CD8-positive, alpha-beta memory T cell (primary cell): ENCODE data around the gene NHERF1. TPM values are rescaled to one million over a fixed set of nuclear protein-coding genes. Genes with fewer than 3 reads are reported as not detected.
A peak's percentile ranks its signal among the peaks of the same experiment; 100 is the strongest.

ENCODE experiments used
- CTCF ChIA-PET: fragments of 350-600 bp; sonication (Branson Sonifier 250); formaldehyde crosslinking; loops from one replicate; lab custom pipeline; 2021; ENCODE audit warnings: antibody characterized with exemption; lab: Charles Lee
- POLR2A ChIA-PET: fragments of 350-600 bp; sonication (Branson Sonifier 250); formaldehyde crosslinking; loops from one replicate; lab custom pipeline; 2021; ENCODE audit warnings: antibody characterized with exemption; lab: Charles Lee
- DNase-seq, 5 donors: peaks; one replicate each; pipeline versions ENCODE4 v3.0.0 to v3.0.0-alpha.2; 2020 to 2022; ENCODE audit warnings: mixed read lengths in 1 of 5
- H3K27ac ChIP-seq: one replicate; pipeline ENCODE4 v1.7.0; 2013; ENCODE audit warnings: low read depth, mild to moderate bottlenecking, low read length, moderate library complexity
- H3K27me3 ChIP-seq: 2 replicates; pipeline ENCODE4 v1.7.0; 2013; ENCODE audit warnings: low read length, mild to moderate bottlenecking; ENCODE audit not compliant: insufficient read depth, poor library complexity, severe bottlenecking
- H3K36me3 ChIP-seq: 2 replicates; pipeline ENCODE4 v1.7.0; 2013; ENCODE audit warnings: mild to moderate bottlenecking, low read length, moderate library complexity; ENCODE audit not compliant: insufficient read depth
- H3K4me1 ChIP-seq: 2 replicates; pipeline ENCODE4 v1.7.0; 2013; ENCODE audit warnings: mild to moderate bottlenecking, low read length, moderate library complexity; ENCODE audit not compliant: insufficient read depth
- H3K4me3 ChIP-seq: 2 replicates; pipeline ENCODE4 v1.7.0; 2013; ENCODE audit warnings: mild to moderate bottlenecking, low read length
- H3K9me3 ChIP-seq: 2 replicates; pipeline ENCODE4 v1.7.0; 2013; ENCODE audit warnings: mild to moderate bottlenecking, low read length
- H3K27ac Mint-ChIP-seq, 8 donors: one replicate each; pipeline ENCODE4 v1.8.0; 2020 to 2021; ENCODE audit warnings: mixed read lengths in 8 of 8, mild to moderate bottlenecking in 6 of 8, inconsistent platforms in 3 of 8, moderate library complexity in 3 of 8
- H3K27me3 Mint-ChIP-seq, 2 donors: one replicate each; pipeline ENCODE4 v1.8.0; 2020 to 2021; ENCODE audit warnings: mixed read lengths in 2 of 2, mild to moderate bottlenecking in 1 of 2, moderate library complexity in 1 of 2
- H3K36me3 Mint-ChIP-seq, 3 donors: one replicate each; pipeline ENCODE4 v1.8.0; 2020 to 2021; ENCODE audit warnings: mixed read lengths in 3 of 3, inconsistent platforms in 1 of 3, mild to moderate bottlenecking in 1 of 3
- H3K4me1 Mint-ChIP-seq, 3 donors: one replicate each; pipeline ENCODE4 v1.8.0; 2020 to 2021; ENCODE audit warnings: mixed read lengths in 3 of 3, inconsistent platforms in 1 of 3, mild to moderate bottlenecking in 1 of 3
- H3K4me3 Mint-ChIP-seq, 7 donors: one replicate each; pipeline ENCODE4 v1.8.0; 2020 to 2021; ENCODE audit warnings: mixed read lengths in 7 of 7, mild to moderate bottlenecking in 6 of 7, moderate library complexity in 4 of 7, inconsistent platforms in 2 of 7
- H3K9me3 Mint-ChIP-seq, 5 donors: one replicate each; pipeline ENCODE4 v1.8.0; 2020 to 2022; ENCODE audit warnings: mixed read lengths in 5 of 5, mild to moderate bottlenecking in 3 of 5, moderate library complexity in 2 of 5, inconsistent platforms in 1 of 5
- polyA plus RNA-seq: library from polyadenylated mRNA; unstranded; fragments of 300-500 nt; fragmentation: Illumina TruSeq; gene quantifications from one replicate; pipeline ENCODE4 v1.2.3, GENCODE V29; 2021
- total RNA-seq, 2 experiments: library from RNA; stranded (reverse); gene quantifications; one replicate each; pipeline ENCODE4 v1.2.3, GENCODE V29; 2021

The NHERF1 gene
- total and polyA plus RNA-seq, 3 experiments from 2014 or later: 131 to 674 (median 133) TPM

GRCh38 chr17:74786431-74787055 lies 38.1 kb downstream of the NHERF1 start:
- no peaks in the 10 kb centered on the region for H3K27me3 ChIP-seq
- H3K4me3 ChIP-seq: no peak overlapping the region
- ChIA-PET CTCF (interaction anchor here (1.3 kb wide), 1 partner anchor 42 kb away, joined by 6 read pairs; no protein-coding TSS in a partner anchor), POLR2A (no interaction called here)
- H3K9me3 Mint-ChIP-seq: no peaks in the 10 kb centered on the region
- no peak for DNase-seq
- no peak overlapping the region for H3K4me3 Mint-ChIP-seq
- no peaks in the 10 kb centered on the region for H3K36me3 ChIP-seq
- H3K36me3 Mint-ChIP-seq: peaks cover 2 to 54% (median 14%) of the 10 kb centered on the region in 3 donors
- H3K9me3 ChIP-seq: no peaks in the 10 kb centered on the region
- H3K4me1 ChIP-seq: peaks cover 47% of the 10 kb centered on the region
- no peaks in the 10 kb centered on the region for H3K27me3 Mint-ChIP-seq
- H3K4me1 Mint-ChIP-seq: peaks cover 31 to 44% (median 32%) of the 10 kb centered on the region in 3 donors
- no peak overlapping the region for H3K27ac ChIP-seq
- H3K27ac Mint-ChIP-seq: peak overlapping the region in 1 of 8 donors; percentile 30

- Histone ChIP-seq H3K36me3 (peaks cover 15% of the 10 kb centered on the region), H3K27me3 (no peaks in the 10 kb centered on the region), H3K27ac (no peak overlapping the region), H3K4me1 (peaks cover 37% of the 10 kb centered on the region), H3K4me3 (peak overlapping the region; percentile 8), H3K9me3 (no peaks in the 10 kb centered on the region)
- ChIA-PET POLR2A (interaction anchor here (1.0 to 1.5 kb wide), 2 partner anchors 13 to 45 kb away, joined by 4 read pairs; no protein-coding TSS in a partner anchor), CTCF (interaction anchor here (0.6 to 6.3 kb wide), 43 partner anchors 7 to 218 kb away, joined by 3 to 90 read pairs (median 5); partner anchors contain the start of genes FDXR, GRIN2C, NAT9 and RAB37)
- H3K4me3 Mint-ChIP-seq: peak overlapping the region in 1 of 7 donors; percentile 15
- H3K27ac Mint-ChIP-seq: peak overlapping the region in 4 of 8 donors; percentile 4 to 52 (median 13)
- peaks cover 18 to 26% (median 18%) of the 10 kb centered on the region in 3 donors for H3K4me1 Mint-ChIP-seq
- peaks cover 10 to 70% (median 12%) of the 10 kb centered on the region in 3 donors for H3K36me3 Mint-ChIP-seq
- H3K27me3 Mint-ChIP-seq: no peaks in the 10 kb centered on the region
- no peak for DNase-seq
- no peaks in the 10 kb centered on the region for H3K9me3 Mint-ChIP-seq
Measured at GRCh38 chr17:74790161-74791058, 42.0 kb downstream of the NHERF1 start.

GRCh38 chr17:74792586-74793105 lies 44.2 kb downstream of the NHERF1 start:
- H3K9me3 Mint-ChIP-seq: no peaks in the 10 kb centered on the region
- H3K4me1 ChIP-seq: peaks cover 20% of the 10 kb centered on the region
- no peak overlapping the region for H3K27ac ChIP-seq
- ChIA-PET POLR2A (no interaction called here), CTCF (interaction anchor here (0.6 to 6.3 kb wide), 13 partner anchors 9 to 398 kb away, joined by 3 to 90 read pairs (median 12); partner anchors contain the start of genes GRIN2C and RAB37)
- peaks cover 10 to 74% (median 10%) of the 10 kb centered on the region in 3 donors for H3K36me3 Mint-ChIP-seq
- no peak overlapping the region for H3K4me3 Mint-ChIP-seq
- H3K27me3 ChIP-seq: no peaks in the 10 kb centered on the region
- no peaks in the 10 kb centered on the region for H3K27me3 Mint-ChIP-seq
- DNase-seq: no peak
- no peaks in the 10 kb centered on the region for H3K9me3 ChIP-seq
- H3K36me3 ChIP-seq: peaks cover 32% of the 10 kb centered on the region
- H3K4me3 ChIP-seq: no peak overlapping the region
- H3K27ac Mint-ChIP-seq: no peak overlapping the region
- H3K4me1 Mint-ChIP-seq: peaks cover 12 to 26% (median 18%) of the 10 kb centered on the region in 3 donors

GRCh38 chr17:74795327-74796020 lies 47.0 kb downstream of the NHERF1 start:
- no peak for DNase-seq
- peaks cover 39% of the 10 kb centered on the region for H3K36me3 ChIP-seq
- H3K4me1 ChIP-seq: peaks cover 11% of the 10 kb centered on the region
- POLR2A ChIA-PET: no interaction called here
- Mint-ChIP-seq H3K4me1 (peaks cover 11 to 13% (median 12%) of the 10 kb centered on the region in 3 donors), H3K9me3 (no peaks in the 10 kb centered on the region), H3K27ac (no peak overlapping the region), H3K27me3 (no peaks in the 10 kb centered on the region), H3K36me3 (peaks cover 10 to 81% (median 13%) of the 10 kb centered on the region in 3 donors), H3K4me3 (no peak overlapping the region)
- CTCF ChIA-PET: no interaction called here
- no peaks in the 10 kb centered on the region for H3K27me3 ChIP-seq
- H3K4me3 ChIP-seq: no peak overlapping the region
- H3K9me3 ChIP-seq: no peaks in the 10 kb centered on the region
- no peak overlapping the region for H3K27ac ChIP-seq

DNA sequence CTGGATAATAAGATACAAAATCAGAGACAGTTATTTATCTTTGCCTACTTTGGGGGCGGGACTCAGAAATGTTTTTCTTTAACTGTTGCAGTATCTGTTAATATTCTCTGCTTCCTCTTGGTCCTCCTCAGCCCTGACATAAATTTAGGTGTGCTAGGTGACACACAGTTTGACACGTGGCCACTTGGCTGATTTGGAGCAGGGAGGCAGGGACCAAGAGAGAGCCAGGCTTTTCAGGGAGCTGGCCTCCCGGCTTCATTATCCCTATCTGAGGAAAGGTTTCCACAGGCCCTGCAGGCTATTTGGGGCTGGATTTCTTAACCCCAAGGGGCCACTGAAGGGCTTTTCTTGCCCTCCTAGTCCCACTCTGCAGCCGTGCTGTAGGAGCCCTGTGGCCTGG lies 47.8 kb downstream of the NHERF1 start:
- H3K36me3 Mint-ChIP-seq: peaks cover 10 to 81% (median 13%) of the 10 kb centered on the region in 3 donors
- H3K36me3 ChIP-seq: peaks cover 39% of the 10 kb centered on the region
- no peak overlapping the region for H3K27ac Mint-ChIP-seq
- no peaks in the 10 kb centered on the region for H3K27me3 ChIP-seq
- ChIA-PET CTCF (no interaction called here), POLR2A (no interaction called here)
- no peak overlapping the region for H3K4me3 Mint-ChIP-seq
- H3K4me1 Mint-ChIP-seq: peaks cover 4 to 6% (median 5%) of the 10 kb centered on the region in 3 donors
- no peak overlapping the region for H3K4me3 ChIP-seq
- no peaks in the 10 kb centered on the region for H3K9me3 Mint-ChIP-seq
- peaks cover 3% of the 10 kb centered on the region for H3K4me1 ChIP-seq
- no peaks in the 10 kb centered on the region for H3K9me3 ChIP-seq
- H3K27ac ChIP-seq: no peak overlapping the region
- no peaks in the 10 kb centered on the region for H3K27me3 Mint-ChIP-seq
- no peak for DNase-seq

GRCh38 chr17:74796866-74797265 lies 48.4 kb downstream of the NHERF1 start:
- no peaks in the 10 kb centered on the region for H3K27me3 Mint-ChIP-seq
- no peak for DNase-seq
- CTCF ChIA-PET: interaction anchor here (1.2 kb wide), 1 partner anchor 38 kb away, joined by 3 read pairs; no protein-coding TSS in a partner anchor
- H3K4me3 Mint-ChIP-seq: no peak overlapping the region
- peaks cover 10 to 84% (median 11%) of the 10 kb centered on the region in 3 donors for H3K36me3 Mint-ChIP-seq
- H3K27ac Mint-ChIP-seq: no peak overlapping the region
- Histone ChIP-seq H3K9me3 (no peaks in the 10 kb centered on the region), H3K27ac (no peak overlapping the region), H3K4me3 (no peak overlapping the region), H3K4me1 (no peaks in the 10 kb centered on the region), H3K27me3 (no peaks in the 10 kb centered on the region), H3K36me3 (peaks cover 39% of the 10 kb centered on the region)
- no peaks in the 10 kb centered on the region for H3K9me3 Mint-ChIP-seq
- H3K4me1 Mint-ChIP-seq: no peaks in the 10 kb centered on the region
- POLR2A ChIA-PET: no interaction called here

GRCh38 chr17:74797824-74798223 lies 49.4 kb downstream of the NHERF1 start:
- H3K4me3 ChIP-seq: no peak overlapping the region
- no peaks in the 10 kb centered on the region for H3K4me1 ChIP-seq
- no peaks in the 10 kb centered on the region for H3K4me1 Mint-ChIP-seq
- H3K27me3 Mint-ChIP-seq: no peaks in the 10 kb centered on the region
- peaks cover 9 to 87% (median 14%) of the 10 kb centered on the region in 3 donors for H3K36me3 Mint-ChIP-seq
- POLR2A ChIA-PET: no interaction called here
- H3K9me3 ChIP-seq: no peaks in the 10 kb centered on the region
- H3K36me3 ChIP-seq: peaks cover 37% of the 10 kb centered on the region
- CTCF ChIA-PET: interaction anchor here (1.2 kb wide), 1 partner anchor 39 kb away, joined by 3 read pairs; no protein-coding TSS in a partner anchor
- peak overlapping the region in 1 of 8 donors; percentile 72 for H3K27ac Mint-ChIP-seq
- no peak overlapping the region for H3K4me3 Mint-ChIP-seq
- H3K9me3 Mint-ChIP-seq: no peaks in the 10 kb centered on the region
- no peak overlapping the region for H3K27ac ChIP-seq
- DNase-seq: no peak
- H3K27me3 ChIP-seq: no peaks in the 10 kb centered on the region
